NCI-H2029 treated with DMSO at 0.1 percent for 48 hours (cell line): ENCODE measurements around the gene PARN.
"Not testable (repeated sequence)": the region's sequence is repeated elsewhere in the genome, so short reads cannot be mapped to it uniquely, and the experiment has no call there.

Experiments used
- DNase-seq: peaks from one replicate; lab custom pipeline; 2025; lab: John Stamatoyannopoulos, UW

PARN gene

GRCh38 chr16:14632693-14633569 is 2.9 kb upstream of the PARN start, which contains the start of gene BFAR:
Gene BFAR (plus strand): TSS chr16:14632951. CDS start chr16:14644347, 11,396 bp downstream.
- peak; percentile 94 for DNase-seq

- not testable (repeated sequence) for DNase-seq
Measured at GRCh38 chr16:14630620-14631330, 715 bp upstream of the PARN start.

GRCh38 chr16:14629612-14629918 is 495 bp downstream of the PARN start:
- DNase-seq = no peak

DNA sequence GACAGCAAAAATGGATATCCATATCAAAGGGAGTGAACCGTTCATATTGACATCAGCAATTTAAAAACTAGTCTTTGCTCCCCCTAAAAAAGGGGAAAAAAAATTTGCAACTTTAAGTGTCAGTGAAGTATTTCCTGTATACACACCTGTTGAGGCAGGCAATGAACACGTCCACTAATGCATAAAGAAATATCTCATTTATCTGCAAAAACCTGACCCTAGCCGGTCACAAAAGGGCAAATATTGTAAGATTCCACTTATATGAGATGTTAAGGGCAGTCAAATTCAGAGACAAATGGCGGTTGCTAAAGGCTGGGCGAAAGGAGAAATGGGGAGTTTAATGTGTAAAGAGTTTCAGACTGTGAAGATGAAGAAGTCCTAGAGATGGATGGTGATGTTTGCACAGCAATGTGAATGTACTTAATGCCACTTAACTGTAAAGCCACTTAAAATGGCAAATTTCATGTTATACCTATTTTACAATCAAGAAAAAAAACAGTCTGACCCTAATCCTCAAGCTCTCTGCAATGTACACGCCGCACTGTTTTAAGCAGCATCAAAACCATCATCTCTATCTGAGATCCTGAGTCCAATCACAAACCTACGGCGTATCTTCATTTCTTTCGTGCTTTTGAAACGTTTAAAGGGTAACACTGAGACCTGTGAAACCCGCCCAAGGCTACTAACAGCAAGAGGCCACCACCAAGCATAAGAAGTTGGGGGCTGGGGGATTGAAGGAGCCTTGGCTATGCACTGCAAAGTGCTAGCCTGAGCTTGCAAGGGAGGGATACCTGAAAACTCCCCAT is 1.1 kb downstream of the PARN start:
- DNase-seq = no peak

DNA sequence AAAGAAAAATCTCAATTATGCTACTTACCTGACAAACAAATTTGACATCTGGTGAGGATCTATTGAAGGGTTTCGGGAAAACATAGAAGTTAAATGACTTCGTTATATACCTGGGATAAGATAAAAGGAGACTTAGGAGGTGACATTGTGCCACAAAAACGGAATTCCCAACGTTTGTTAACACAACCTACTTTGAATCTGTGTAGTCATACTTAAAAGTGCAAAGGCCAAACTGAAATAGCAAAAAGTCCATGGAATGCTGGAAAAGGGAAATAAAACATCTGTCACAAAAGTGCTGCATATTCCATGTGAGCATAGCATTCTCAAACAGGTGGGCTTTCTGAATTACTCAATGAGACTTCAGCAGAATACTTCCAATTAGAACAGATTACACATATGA is 3.0 kb downstream of the PARN start:
- DNase-seq = no peak

DNA sequence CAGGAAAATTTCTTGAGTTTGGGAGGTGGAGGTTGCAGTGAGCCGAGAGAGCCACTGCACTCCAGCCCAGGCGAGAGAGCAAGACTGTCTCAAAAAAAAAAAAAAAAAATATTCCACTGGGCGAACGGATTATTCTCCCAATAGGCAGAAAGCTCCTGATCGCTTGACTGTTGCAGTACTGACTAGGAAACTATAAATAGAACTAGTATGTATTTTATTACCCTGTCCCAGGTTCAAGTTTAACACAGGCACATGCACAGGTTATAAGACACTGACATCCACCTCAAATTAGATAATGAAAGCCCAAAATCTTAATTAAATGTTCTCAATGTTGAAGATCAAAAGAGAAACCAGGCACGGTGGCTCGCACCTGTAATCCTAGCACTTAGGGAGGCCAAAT is 11.5 kb downstream of the PARN start:
- no peak for DNase-seq

GRCh38 chr16:14616280-14616679 is 13.8 kb downstream of the PARN start:
- no peak for DNase-seq

GRCh38 chr16:14613991-14614390 is 16.1 kb downstream of the PARN start:
- DNase-seq = no peak

DNA sequence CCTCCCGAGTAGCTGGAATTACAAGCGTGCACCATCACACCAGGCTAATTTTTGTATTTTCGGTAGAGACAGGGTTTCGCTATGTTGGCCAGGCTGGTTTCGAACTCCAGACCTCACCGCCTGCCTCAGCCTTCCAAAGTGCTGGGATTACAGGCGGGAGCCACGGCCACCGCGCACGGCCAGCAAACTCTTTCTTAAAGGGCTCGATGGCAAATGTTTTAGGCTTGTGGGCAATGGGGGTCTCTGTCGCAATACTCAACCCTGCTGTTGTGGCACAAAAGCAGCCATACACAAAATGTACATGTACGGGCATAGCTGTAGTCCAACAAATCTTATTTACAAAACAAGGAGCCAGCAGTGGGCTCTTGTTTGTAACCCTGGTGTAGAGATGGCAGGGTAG is 18.4 kb downstream of the PARN start:
- no peak for DNase-seq

- DNase-seq = no peak
Measured at GRCh38 chr16:14609716-14610115, 20.3 kb downstream of the PARN start.

DNA sequence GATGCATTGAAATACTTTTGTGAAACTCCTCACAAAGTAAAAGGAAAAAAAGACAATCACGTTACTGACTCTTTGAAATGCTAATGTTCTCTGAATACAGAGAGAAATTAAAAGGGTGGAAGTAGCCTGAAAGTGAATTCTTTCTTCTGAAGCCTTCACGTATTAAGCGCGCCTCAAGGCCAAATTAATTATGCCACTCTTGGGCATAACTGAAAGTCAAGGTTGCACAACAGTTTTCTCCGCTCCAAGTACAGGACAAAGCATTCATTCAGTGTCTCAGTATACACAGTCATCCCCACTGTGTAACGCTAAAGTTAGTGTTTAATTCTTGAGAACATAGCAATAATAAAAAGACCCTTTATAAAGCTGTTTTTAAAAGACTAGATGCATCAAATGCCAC is 21.5 kb downstream of the PARN start:
- no peak for DNase-seq

DNA sequence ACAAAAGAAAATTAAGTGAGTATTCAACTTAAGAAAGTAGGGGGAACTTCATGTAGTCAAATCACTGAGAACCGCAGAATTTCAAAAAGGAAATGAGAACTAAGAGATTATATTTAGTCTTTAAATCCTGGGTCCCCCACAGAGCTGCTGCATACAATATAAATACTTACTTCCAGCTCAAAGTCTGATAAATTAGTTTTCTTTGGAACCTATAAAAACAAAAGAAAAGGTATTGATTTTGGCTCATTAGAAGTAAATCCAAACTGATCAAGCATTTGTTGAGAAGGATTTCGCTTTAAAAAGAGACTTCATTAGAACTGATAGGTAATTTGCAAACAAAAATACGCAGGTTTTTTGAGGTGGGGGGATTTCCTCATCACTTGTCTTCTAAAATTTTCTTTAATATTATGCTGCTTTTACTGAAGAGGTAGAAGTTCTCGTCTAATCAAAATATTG is 21.9 kb downstream of the PARN start:
- DNase-seq = no peak

DNA sequence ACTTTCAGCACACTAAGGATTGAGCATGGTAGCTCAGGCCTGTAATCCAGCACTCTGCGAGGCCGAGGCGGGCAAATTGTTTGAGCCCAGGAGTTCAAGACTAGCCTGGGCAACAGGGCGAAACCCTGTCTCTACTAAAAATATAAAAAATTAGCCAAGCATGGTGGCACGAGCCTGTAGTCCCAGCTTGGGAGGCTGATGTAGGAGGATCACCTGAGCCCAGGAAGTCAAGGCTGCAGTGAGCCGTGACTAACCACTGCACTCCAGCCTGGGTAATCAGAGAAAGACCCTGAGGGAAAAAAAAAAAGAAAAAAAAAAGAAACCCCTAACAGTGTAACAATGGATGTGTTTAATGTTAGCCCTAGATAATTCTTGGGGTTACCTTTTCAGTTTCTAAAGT is 24.0 kb downstream of the PARN start:
- DNase-seq = no peak

DNA sequence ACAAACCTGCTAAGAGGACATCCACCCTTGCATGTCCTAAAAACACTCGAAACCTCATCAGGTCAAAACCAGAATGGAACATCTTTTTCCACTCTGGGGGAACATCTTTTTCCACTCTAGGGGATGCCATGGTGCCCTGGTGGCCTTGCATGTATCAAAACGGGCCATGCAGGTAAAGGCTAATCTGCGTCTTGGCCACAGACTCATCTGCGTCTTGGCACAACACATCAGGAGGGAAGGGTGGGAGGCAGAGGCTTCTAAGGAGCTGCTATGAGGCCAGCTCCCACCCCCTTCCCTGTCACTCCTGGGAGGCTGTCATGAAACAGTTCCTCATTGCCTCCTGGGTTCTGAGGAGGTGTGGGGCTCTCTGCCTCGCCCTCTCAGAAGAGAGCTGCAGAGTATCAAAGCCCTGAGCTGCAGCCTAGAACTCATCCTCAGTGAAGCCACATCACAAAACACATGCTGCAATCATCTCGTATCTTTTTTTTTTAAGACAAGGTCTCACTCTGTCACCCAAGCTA is 27.6 kb downstream of the PARN start:
- DNase-seq = no peak

DNA sequence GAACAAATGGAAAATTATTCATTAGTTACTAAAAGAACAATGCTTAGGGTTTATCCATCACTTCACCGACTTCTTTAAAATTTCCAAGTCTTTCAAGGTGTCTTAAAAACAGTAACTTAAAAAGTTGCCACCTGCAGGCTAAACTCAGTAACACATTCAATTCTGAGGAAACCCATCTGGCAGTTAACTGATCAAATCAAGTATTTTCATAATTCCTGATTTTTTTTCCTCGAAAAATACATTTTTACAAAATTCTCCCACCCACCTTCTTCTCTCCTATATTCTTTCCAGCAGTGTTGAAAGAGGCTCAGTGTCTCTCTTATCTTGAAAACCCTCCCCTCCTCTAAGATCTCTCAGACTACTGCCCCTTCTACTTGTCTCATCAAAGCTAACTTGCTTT is 29.9 kb downstream of the PARN start:
- DNase-seq = no peak

DNA sequence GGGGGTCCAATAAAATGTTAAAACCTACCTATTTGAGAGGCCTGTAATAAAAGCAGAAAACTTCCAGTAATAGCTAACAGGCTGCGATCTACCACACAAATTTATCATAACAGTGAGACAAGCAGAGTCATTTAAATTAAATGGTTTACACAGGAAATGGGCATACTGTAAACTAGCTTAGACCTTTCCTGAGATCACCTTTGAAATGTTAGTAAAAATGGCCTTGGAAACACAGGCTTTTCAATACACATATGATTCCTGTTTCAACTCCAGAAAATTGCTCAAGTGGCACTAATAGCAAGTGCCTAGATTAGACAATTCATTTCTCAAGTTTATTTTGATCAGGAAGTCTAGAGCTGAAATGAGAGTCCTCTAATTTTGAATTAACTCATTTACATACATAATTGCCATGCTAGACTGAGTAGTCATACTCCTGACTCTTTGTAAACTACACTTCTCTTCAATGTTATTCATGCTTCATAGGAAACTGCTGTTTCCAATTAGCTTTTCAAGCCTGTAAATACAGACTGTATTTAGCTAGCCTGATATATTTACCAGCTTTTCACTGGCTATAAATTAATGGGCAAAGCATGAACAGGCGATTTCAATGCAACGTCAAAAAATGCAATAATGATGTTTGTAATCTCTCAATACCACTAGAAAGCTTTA is 43.3 kb downstream of the PARN start:
- peak; percentile 20 for DNase-seq

- no peak for DNase-seq
Measured at GRCh38 chr16:14585287-14585686, 44.8 kb downstream of the PARN start.

DNA sequence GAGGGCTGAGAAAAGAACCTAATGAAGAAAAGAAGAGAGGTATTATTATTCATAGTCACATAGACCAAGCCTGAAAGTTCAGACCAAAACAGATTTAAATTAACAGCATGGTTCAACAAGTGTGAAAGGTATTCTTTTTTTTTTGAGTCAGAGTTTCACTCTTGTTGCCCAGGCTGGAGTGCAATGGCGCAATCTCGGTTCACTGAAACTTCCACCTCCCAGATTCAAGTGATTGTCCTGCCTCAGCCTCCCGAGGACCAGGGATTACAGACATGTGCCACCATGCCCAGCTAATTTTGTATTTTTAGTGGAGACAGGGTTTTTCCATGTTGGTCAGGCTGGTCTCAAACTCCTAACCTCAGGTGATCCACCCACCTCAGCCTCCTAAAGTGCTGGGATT is 49.1 kb downstream of the PARN start:
- not testable (repeated sequence) for DNase-seq

GRCh38 chr16:14579266-14579665 is 50.8 kb downstream of the PARN start:
- DNase-seq = no peak

DNA sequence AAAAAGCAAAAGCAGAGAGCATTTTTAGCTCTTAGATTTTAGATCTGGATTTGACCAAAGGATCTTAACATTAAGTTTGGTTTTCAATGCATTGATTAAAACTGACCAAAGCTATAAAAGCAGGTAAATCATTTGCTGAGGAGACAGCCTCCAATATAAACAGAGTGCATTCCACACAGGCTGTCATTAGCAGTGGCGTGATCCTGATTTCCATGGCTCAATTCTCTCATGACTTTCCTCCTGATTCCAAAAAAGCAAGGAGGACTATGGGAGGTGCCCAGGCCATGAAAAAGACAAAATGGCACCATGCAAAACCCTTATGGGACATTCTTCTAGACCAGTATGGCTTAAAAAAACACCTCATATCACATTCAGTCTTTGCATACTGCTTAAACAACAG is 53.5 kb downstream of the PARN start:
- DNase-seq = no peak

DNA sequence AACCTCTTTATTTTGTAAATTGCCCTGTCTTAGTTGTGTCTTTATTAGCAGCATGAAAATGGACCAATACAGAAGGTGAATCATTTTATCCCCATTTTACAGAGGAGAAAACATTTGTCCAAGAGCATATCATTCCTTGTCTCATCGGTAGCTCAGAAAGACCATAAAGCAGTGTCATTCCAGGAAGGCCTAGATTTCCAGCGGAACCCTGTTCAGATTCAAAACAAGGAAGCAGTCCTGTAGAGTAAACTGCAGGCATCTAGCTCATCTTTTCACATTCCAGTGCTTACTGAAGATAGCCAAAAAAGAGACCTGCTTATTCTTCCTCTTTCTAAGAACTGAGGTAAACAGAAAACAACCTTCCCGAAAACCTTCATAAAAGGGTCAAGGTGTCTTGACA is 54.0 kb downstream of the PARN start:
- DNase-seq = no peak
